Measurements from ENCODE around the gene DNM3. TPM values are rescaled to one million over a fixed set of nuclear protein-coding genes. Genes with fewer than 3 reads are reported as not detected.

DNM3 gene
- total and polyA plus RNA-seq, 2 donors (not counting 3 experiments of a cell fraction or from before 2014, with no cell fraction given): 1.4 to 2.5 TPM

GRCh38 chr1:172288581-172288980 is 447.3 kb downstream of the DNM3 start:
- Histone ChIP-seq H2AFZ (ENCODE audit: low read depth, low read length) (no peak overlapping the region), H3K4me1 (ENCODE audit: control insufficient read depth, extremely low read depth, insufficient read depth, low read length) (no peaks in the 10 kb centered on the region), H3K27me3 (ENCODE audit: control insufficient read depth in 2 of 2, insufficient read depth in 2 of 2, low read length in 2 of 2) (no peaks in the 10 kb centered on the region), H3K4me3 (replicated peaks in 1 of 3; ENCODE audit: insufficient read depth in 1 of 3, low read depth in 1 of 3, low read length in 3 of 3) (no peak overlapping the region), H3K36me3 (ENCODE audit: control insufficient read depth in 2 of 2, extremely low read depth in 1 of 2, insufficient read depth in 2 of 2, low read length in 2 of 2) (no peaks in the 10 kb centered on the region), H3K4me2 (ENCODE audit: insufficient read depth, low read length) (no peak overlapping the region), H3K9me1 (replicated peaks; ENCODE audit: control insufficient read depth, extremely low read depth, insufficient read depth, low read length) (no peaks in the 10 kb centered on the region), H4K20me1 (replicated peaks; ENCODE audit: control insufficient read depth, extremely low read depth, insufficient read depth, low read length) (no peaks in the 10 kb centered on the region), H3K9ac (replicated peaks; ENCODE audit: extremely low read depth, insufficient read depth, low read length) (no peak overlapping the region), H3K79me2 (ENCODE audit: control insufficient read depth, insufficient read depth, low read length) (no peaks in the 10 kb centered on the region), H3K9me3 (replicated peaks; ENCODE audit: control insufficient read depth, insufficient read depth, low read length) (no peaks in the 10 kb centered on the region), H3K27ac (ENCODE audit: insufficient read depth, low read depth, low read length) (no peak overlapping the region)
- intact Hi-C loops (cut with micrococcal nuclease) (no loop called here), dilution Hi-C loops (cut with MboI; ENCODE audit: extremely low pct_ligation_motif_present, low sequenced_read_pairs) (no loop called here)
- BruUV-seq (replicated peaks): no TSS peak
- FAIRE-seq (no peak), DNase-seq (ENCODE audit: low read depth, low spot score) (no peak)
- TF ChIP-seq GATA2 (IDR thresholded peaks at IDR 0.05; ENCODE audit: insufficient read depth, insufficient read length, low read depth, low read length) (no peak), POLR2AphosphoS5 (IDR thresholded peaks at IDR 0.05; ENCODE audit: insufficient read depth, low read depth, low read length) (no peak), JUN (IDR thresholded peaks at IDR 0.05; ENCODE audit: borderline replicate concordance, insufficient read depth, insufficient read length, low read depth) (no peak), CTCF (IDR thresholded peaks at IDR 0.05; ENCODE audit: extremely low read depth in 1 of 2, insufficient read depth in 1 of 2, low read depth in 1 of 2, low read length in 2 of 2) (no peak)
- TF ChIP-seq, protein P1, sequence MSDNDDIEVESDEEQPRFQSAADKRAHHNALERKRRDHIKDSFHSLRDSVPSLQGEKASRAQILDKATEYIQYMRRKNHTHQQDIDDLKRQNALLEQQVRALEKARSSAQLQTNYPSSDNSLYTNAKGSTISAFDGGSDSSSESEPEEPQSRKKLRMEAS (IDR thresholded peaks at IDR 0.05; ENCODE audit: insufficient read depth, insufficient read length): no peak
- CTCF ChIA-PET: interaction anchor here (0.9 kb wide), 2 partner anchors 16 to 71 kb away, joined by 3 read pairs; no protein-coding TSS in a partner anchor
- POLR2A ChIA-PET: no interaction called here

DNA sequence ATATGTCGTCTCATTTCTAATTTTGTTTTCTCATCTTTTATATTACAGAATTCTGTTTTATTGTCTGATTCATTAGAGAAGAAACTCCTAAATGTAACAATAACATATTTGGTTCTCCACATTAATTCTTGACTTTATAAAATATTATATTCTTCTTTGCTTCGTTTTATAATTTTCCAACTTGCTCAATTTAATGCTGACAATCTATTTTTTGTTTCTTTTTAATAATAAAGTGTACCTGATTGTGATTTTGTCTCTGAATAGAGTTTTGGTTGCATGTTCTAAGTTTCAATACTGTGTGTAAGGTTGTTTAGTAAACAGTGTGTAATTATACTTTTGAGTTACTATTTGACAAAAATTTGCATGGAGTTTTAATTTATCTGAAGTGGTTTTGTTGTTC is 448.1 kb downstream of the DNM3 start:
- H3K27me3 ChIP-seq (ENCODE audit: control insufficient read depth in 2 of 2, insufficient read depth in 2 of 2, low read length in 2 of 2): no peaks in the 10 kb centered on the region
- no peaks in the 10 kb centered on the region for H3K9me3 ChIP-seq (replicated peaks; ENCODE audit: control insufficient read depth, insufficient read depth, low read length)
- no TSS peak for BruUV-seq (replicated peaks)
- dilution Hi-C loops (cut with MboI; ENCODE audit: extremely low pct_ligation_motif_present, low sequenced_read_pairs): no loop called here
- H3K4me2 ChIP-seq (ENCODE audit: insufficient read depth, low read length): no peak overlapping the region
- FAIRE-seq (no peak), DNase-seq (ENCODE audit: low read depth, low spot score) (no peak)
- no peak overlapping the region for H3K4me3 ChIP-seq (replicated peaks in 1 of 3; ENCODE audit: insufficient read depth in 1 of 3, low read depth in 1 of 3, low read length in 3 of 3)
- no peaks in the 10 kb centered on the region for H3K79me2 ChIP-seq (ENCODE audit: control insufficient read depth, insufficient read depth, low read length)
- no peak for TF ChIP-seq FOS (IDR thresholded peaks at IDR 0.05; ENCODE audit: borderline replicate concordance, insufficient read depth, low read length)
- TF ChIP-seq JUN (IDR thresholded peaks at IDR 0.05; ENCODE audit: borderline replicate concordance, insufficient read depth, insufficient read length, low read depth): no peak
- no peak for TF ChIP-seq EZH2 (IDR thresholded peaks at IDR 0.05; ENCODE audit: borderline replicate concordance, low read depth, low read length, severe bottlenecking)
- TF ChIP-seq POLR2A (IDR thresholded peaks at IDR 0.05; ENCODE audit: low read depth, low read length): no peak
- no peak for TF ChIP-seq POLR2AphosphoS5 (IDR thresholded peaks at IDR 0.05; ENCODE audit: insufficient read depth, low read depth, low read length)
- TF ChIP-seq, protein P1 (IDR thresholded peaks at IDR 0.05; ENCODE audit: insufficient read depth, insufficient read length): no peak
- TF ChIP-seq CTCF (IDR thresholded peaks at IDR 0.05; ENCODE audit: extremely low read depth in 1 of 2, insufficient read depth in 1 of 2, low read depth in 1 of 2, low read length in 2 of 2): no peak
- no peaks in the 10 kb centered on the region for H3K36me3 ChIP-seq (ENCODE audit: control insufficient read depth in 2 of 2, extremely low read depth in 1 of 2, insufficient read depth in 2 of 2, low read length in 2 of 2)
- intact Hi-C loops (cut with micrococcal nuclease): no loop called here
- CTCF ChIA-PET: interaction anchor here (0.9 kb wide), 2 partner anchors 16 to 70 kb away, joined by 3 read pairs; no protein-coding TSS in a partner anchor
- no peak overlapping the region for H3K9ac ChIP-seq (replicated peaks; ENCODE audit: extremely low read depth, insufficient read depth, low read length)
- no peaks in the 10 kb centered on the region for H4K20me1 ChIP-seq (replicated peaks; ENCODE audit: control insufficient read depth, extremely low read depth, insufficient read depth, low read length)
- POLR2A ChIA-PET: no interaction called here
- no peaks in the 10 kb centered on the region for H3K4me1 ChIP-seq (ENCODE audit: control insufficient read depth, extremely low read depth, insufficient read depth, low read length)
- H3K27ac ChIP-seq (ENCODE audit: insufficient read depth, low read depth, low read length): no peak overlapping the region
- H3K9me1 ChIP-seq (replicated peaks; ENCODE audit: control insufficient read depth, extremely low read depth, insufficient read depth, low read length): no peaks in the 10 kb centered on the region
- H2AFZ ChIP-seq (ENCODE audit: low read depth, low read length): no peak overlapping the region
